C1 segment of cervical spinal cord (tissue), 14 donors: ENCODE data around the gene GRAMD1A.

Experiments
- DNase-seq, 14 donors: peaks; one replicate each; lab custom pipeline; 2025; lab: John Stamatoyannopoulos, UW

The GRAMD1A gene

GRCh38 chr19:35073516-35073915 lies 73.4 kb downstream of the GRAMD1A start:
- no peak for DNase-seq

- DNase-seq = no peak
These were observed 73.8 kb downstream of the GRAMD1A start for GRCh38 chr19:35073941-35074340.

GRCh38 chr19:35074426-35075201 lies 74.5 kb downstream of the GRAMD1A start:
- DNase-seq = no peak

- no peak for DNase-seq
These were observed 75.3 kb downstream of the GRAMD1A start for GRCh38 chr19:35075202-35076025.

- DNase-seq = no peak
These were observed 75.9 kb downstream of the GRAMD1A start for GRCh38 chr19:35076026-35076370.
